Urinary bladder (tissue), 4 donors: ENCODE data around the gene PASK. TPM values are rescaled to one million over a fixed set of nuclear protein-coding genes. Genes with fewer than 3 reads are reported as not detected.

ENCODE experiments used
- DNase-seq: peaks from one replicate; pipeline ENCODE4 v3.0.0-alpha.2; 2015; ENCODE audit errors: extremely low spot score
- H3K27ac ChIP-seq: one replicate; pipeline ENCODE4 v1.5.1; 2013; ENCODE audit warnings: low read depth, mild to moderate bottlenecking, moderate library complexity
- H3K36me3 ChIP-seq: one replicate; pipeline ENCODE4 v1.6.1; 2013; ENCODE audit warnings: mild to moderate bottlenecking, moderate library complexity; ENCODE audit not compliant: insufficient read depth
- H3K4me1 ChIP-seq: one replicate; pipeline ENCODE4 v1.6.1; 2013; ENCODE audit warnings: mild to moderate bottlenecking, moderate library complexity; ENCODE audit not compliant: insufficient read depth
- H3K4me3 ChIP-seq: one replicate; pipeline ENCODE4 v1.5.1; 2013; ENCODE audit warnings: low read depth, low read length
- WGBS: extraction: QIAGEN DNeasy Blood & Tissue Kit; methylation state at CpG from one replicate; pipeline ENCODE4 v1.1.7; 2013; 5-methylcytosine and 5-hydroxymethylcytosine counted together
- polyA plus RNA-seq: library from polyadenylated mRNA; stranded (reverse); fragments of 200-250 nt; gene quantifications from one replicate; pipeline ENCODE4 v1.2.3, GENCODE V29; 2013
- small RNA-seq: library from RNA; depleted of rRNA; stranded (forward); fragments of <200 nt; gene quantifications from one replicate; pipeline ENCODE3, GENCODE V24; 2014
- total RNA-seq: library from RNA; depleted of rRNA; stranded (reverse); fragments of >200 nt; gene quantifications from one replicate; pipeline ENCODE4 v1.2.3, GENCODE V29; 2014
- donor health status: healthy with polysubstance abuse.
- donor health status: healthy.

Gene PASK
- total and polyA plus RNA-seq, 2 donors = 3.6 to 4.8 TPM

DNA sequence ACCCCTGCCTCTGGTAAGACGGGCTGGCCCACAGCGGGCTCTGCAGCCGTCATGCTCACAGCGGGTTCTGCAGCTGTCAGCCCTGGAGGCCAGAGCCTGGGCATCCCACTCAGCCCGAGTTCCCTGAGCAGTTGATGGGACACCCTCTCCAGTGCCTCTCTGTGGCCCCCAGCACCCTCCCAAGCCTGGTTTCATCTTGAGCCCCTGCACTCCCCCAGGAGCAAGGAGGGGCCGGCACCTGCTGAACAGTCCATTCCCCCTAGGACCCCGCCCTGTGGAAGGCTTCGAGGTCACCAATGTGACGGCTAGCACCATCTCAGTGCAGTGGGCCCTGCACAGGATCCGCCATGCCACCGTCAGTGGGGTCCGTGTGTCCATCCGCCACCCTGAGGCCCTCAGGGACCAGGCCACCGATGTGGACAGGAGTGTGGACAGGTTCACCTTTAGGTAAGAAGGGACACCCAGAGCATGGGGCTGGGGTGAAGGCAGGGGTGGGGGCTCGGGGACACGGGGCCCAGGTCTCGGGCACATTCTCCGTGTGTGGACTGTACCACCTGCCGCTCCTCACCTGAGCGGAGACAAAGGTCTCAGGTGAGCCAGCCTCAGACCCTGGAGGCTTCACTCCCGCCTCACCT lies 81.7 kb downstream of the PASK start:
- 92% methylated on average over 21 of the region's 21 CpGs for WGBS
- Histone ChIP-seq H3K4me3 (no peak overlapping the region), H3K4me1 (no peaks in the 10 kb centered on the region), H3K36me3 (no peaks in the 10 kb centered on the region), H3K27ac (no peak overlapping the region)
- DNase-seq = no peak

DNA sequence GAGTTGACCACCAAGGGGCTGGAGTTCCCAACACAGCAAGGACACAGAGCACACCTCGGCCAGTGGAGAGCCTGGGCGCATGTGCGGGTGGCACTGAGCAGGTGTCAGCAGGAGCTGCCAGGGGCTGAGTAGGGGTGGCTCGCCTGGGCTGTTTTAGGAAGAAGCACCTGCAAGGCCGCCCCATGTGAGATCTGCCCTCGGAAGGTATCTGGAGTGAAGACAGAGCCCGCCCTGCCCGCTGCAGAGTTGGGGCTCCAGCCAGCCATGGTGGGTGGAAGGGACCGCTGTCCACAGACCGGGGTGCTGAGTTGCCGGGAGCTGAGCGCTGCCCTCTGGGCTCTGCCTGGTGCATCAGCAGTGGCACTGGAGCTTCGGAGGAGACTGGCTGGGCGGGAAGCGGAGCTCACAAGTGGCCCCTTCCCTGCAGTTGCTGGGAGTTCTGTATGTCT lies 82.4 kb downstream of the PASK start:
- no peak for DNase-seq
- WGBS = 66% methylated on average over 15 of the region's 15 CpGs
- Histone ChIP-seq H3K4me1 (no peaks in the 10 kb centered on the region), H3K36me3 (no peaks in the 10 kb centered on the region), H3K4me3 (no peak overlapping the region), H3K27ac (no peak overlapping the region)

DNA sequence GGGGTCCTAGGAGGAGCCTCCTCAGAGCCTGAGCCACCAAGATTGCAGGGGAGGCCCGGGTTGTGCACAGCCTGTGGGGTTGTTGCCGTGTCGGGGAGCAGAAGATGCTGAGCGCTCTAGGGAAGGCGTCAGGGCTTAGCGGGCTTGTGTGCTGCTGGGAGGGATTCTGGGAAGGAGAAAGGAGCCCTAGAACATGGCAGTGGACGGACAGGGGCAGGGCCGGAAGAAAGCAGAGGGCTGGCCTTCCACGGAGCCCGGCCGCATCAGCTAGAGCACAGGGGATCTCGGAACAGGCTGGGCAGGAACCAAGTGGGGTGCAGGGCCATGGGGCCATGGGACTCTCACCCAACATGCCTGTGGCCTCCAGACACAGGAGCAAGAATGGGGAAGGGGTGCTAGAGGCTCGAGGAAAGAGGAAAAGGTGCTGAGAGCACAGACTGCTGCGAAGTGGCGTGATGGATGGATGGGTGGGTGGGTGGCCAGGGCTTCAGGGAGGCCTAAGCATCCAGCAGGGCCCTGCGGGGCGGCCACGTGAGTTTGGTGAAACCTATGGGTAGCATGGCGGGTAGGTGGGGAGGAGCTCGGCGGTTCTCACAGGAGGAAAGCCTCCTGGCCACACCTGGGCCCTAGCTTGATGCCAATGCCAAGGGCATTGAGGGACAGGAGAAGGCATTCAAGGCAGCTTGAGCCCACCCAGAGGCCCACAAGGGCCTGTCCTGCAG lies 82.9 kb downstream of the PASK start:
- Histone ChIP-seq H3K4me3 (no peak overlapping the region), H3K4me1 (no peaks in the 10 kb centered on the region), H3K36me3 (no peaks in the 10 kb centered on the region), H3K27ac (no peak overlapping the region)
- WGBS = 91% methylated on average over 21 of the region's 21 CpGs
- DNase-seq = no peak

DNA sequence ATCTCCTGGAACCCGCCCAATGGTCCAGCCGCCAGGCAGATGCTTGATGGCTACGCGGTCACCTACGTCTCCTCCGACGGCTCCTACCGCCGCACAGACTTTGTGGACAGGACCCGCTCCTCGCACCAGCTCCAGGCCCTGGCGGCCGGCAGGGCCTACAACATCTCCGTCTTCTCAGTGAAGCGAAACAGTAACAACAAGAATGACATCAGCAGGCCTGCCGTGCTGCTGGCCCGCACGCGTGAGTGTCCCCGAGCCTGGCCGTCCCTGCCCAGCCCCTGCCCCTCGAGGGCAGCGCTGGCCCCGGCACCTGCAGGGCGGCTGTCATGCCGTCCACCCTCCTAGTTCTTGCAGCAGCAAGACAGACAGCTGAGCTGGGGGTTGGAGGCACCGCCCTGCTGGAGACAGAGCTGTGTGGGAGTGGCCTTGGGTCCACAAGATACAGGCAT lies 83.9 kb downstream of the PASK start:
- Histone ChIP-seq H3K4me3 (no peak overlapping the region), H3K4me1 (no peaks in the 10 kb centered on the region), H3K27ac (no peak overlapping the region), H3K36me3 (no peaks in the 10 kb centered on the region)
- no peak for DNase-seq
- WGBS = 85% methylated on average over 27 of the region's 27 CpGs

DNA sequence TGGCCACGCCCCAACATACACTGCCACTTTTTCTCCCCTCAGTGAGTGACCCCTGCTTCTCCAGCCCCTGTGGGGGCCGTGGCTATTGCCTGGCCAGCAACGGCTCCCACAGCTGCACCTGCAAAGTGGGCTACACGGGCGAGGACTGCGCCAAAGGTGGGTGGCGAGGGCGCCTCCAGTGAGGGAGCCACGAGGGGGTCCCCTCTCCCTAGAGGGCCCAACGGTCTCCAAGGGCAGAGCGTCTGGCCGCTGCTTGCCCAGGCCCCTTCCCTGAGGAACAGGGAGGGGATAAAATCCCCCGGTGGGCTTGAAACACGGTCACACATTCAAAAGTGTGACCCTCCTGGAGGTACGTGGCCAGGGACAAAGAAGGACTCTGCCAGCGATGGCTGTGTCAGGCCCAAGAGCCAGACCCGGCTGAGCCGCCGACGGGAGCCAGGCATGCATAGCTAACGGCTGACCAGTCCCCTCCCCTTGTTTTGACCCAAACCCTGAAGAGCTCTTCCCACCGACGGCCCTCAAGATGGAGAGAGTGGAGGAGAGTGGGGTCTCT lies 84.4 kb downstream of the PASK start:
- no peaks in the 10 kb centered on the region for H3K36me3 ChIP-seq
- H3K27ac ChIP-seq = no peak overlapping the region
- DNase-seq = no peak
- no peaks in the 10 kb centered on the region for H3K4me1 ChIP-seq
- WGBS = 84% methylated on average over 23 of the region's 23 CpGs
- H3K4me3 ChIP-seq = no peak overlapping the region

DNA sequence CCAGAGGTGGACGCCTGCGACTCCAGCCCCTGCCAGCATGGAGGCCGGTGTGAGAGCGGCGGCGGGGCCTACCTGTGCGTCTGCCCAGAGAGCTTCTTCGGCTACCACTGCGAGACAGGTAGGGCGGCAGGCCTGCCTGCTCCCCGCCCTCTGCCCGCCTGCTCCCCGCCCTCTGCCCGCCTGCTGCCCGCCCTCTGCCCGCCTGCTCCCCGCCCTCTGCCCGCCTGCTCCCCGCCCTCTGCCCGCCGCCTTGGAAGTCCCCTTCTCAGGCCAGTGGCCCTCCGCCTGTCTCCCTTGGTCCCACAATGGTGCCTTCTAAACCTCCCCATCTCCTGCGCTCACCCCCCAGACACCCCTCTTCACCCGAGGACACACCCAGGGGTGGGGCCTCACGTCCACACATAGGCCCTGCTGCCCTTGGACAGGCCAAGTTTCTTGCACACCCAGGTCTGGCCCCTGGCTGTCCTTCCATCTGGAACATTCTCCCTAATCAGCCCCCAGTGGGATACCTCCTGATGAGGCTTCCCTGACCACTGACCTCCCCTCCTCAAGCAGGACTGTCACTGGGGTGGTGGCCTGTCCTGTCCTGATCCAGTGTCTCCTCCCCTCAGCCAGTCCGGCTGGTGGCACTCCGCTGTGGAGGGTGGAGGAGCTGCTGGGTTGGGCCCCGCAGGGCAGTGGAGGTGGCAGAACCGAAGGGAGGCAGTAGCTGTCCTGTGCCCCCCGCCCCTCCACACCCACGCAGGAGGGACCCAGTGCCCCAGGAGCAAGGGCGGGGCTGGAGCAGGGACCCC lies 85.1 kb downstream of the PASK start:
- Histone ChIP-seq H3K4me3 (no peak overlapping the region), H3K27ac (no peak overlapping the region), H3K36me3 (no peaks in the 10 kb centered on the region), H3K4me1 (no peaks in the 10 kb centered on the region)
- WGBS = 28% methylated on average over 31 of the region's 32 CpGs
- DNase-seq = no peak

DNA sequence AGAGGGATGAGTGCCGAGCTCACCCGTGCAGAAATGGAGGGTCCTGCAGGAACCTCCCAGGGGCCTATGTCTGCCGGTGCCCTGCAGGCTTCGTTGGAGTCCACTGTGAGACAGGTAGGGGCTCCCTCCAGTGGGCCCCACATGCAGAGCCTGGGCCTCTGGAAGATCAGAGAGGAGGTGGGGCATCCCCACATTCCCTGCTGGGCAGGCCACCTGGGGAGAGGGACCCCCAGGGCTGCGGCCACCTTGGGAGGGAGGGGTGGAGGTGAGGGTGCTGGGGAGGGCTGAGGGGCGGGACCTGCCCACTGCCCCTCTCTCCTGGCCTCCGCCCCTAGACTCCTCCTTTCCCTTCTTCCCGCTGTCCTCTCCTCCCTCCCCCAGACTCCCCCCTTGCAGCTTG lies 85.7 kb downstream of the PASK start:
- Histone ChIP-seq H3K36me3 (no peaks in the 10 kb centered on the region), H3K27ac (no peak overlapping the region), H3K4me3 (no peak overlapping the region), H3K4me1 (no peaks in the 10 kb centered on the region)
- 33% methylated on average over 8 of the region's 8 CpGs for WGBS
- DNase-seq = no peak

DNA sequence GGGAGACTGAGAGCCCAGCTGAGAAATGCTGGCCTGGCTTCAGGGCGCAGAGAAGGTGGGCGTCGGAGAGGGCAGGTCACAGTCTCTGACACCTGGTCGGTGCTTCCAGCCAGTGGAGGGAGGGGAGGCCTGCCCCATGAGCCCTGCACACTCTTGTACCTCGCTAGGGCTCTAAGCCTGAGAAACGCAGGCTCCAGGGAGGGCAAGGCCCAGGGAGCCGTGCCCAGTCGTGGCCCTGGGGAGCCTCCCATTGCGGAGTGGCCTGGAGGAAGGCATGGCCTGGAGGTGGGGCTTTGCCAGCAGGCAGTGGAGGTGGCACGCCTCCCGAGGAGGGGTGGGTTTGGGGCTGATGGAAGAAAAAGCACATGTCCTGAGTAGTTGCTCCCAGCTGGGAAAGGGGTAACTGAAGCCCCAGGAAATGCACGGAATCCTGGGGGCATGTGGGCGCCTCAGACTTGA lies 86.2 kb downstream of the PASK start:
- Histone ChIP-seq H3K4me3 (no peak overlapping the region), H3K36me3 (no peaks in the 10 kb centered on the region), H3K27ac (no peak overlapping the region), H3K4me1 (no peaks in the 10 kb centered on the region)
- DNase-seq = no peak
- WGBS = 57% methylated on average over 13 of the region's 13 CpGs

DNA sequence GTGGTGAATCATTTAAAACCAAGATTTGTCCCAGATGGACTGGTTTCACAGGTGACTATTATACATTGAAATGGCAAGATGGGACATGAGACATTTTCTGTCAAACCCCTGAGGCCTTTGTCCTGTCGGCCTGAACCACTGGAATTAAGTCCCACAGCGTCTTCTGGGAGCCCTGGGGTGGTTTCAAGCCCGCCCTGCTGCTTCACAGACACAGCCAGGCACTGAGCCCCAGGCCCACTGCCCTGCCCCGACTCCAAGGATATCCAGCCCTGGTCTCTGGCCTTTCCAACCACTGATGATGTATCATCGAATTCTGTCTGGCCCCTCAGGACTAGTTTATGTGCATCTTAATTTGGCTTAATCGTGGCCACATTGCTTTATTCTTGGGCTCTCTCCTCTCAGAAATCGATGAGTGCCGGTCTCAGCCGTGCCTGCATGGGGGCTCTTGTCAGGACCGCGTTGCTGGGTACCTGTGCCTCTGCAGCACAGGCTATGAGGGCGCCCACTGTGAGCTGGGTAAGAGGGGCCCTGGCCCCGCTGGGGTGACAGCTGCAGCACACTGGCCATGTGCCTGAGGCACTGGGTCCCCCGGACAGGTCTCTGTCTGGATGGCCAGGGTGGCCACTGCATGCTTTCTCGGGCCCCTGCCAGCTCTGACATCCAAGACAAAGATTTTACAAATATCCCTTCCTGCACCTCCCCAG lies 86.7 kb downstream of the PASK start:
- Histone ChIP-seq H3K36me3 (no peaks in the 10 kb centered on the region), H3K4me3 (no peak overlapping the region), H3K27ac (no peak overlapping the region), H3K4me1 (no peaks in the 10 kb centered on the region)
- DNase-seq = no peak
- WGBS = 80% methylated on average over 15 of the region's 15 CpGs

DNA sequence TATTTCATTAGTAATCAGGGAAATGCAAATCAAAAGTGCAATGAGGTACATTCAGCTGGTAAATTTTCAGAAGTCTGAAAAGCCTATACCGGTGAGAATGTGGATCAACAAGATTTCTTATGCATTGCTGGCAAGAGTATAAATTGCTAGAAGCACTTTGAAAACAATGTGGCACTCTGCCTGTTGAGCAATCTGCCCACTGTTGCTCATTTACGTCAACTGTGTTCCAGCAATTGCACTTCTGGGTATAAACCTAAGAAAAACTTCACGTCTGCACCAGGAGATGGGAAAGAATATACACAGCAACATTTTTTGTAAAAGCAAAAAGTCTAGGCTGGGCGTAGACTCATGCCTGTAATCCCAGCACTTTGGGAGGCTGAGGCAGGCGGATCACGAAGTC lies 88.0 kb downstream of the PASK start:
- WGBS = 77% methylated on average over 6 of the region's 6 CpGs
- Histone ChIP-seq H3K27ac (no peak overlapping the region), H3K4me3 (no peak overlapping the region), H3K36me3 (no peaks in the 10 kb centered on the region), H3K4me1 (no peaks in the 10 kb centered on the region)
- no peak for DNase-seq

Small RNA genes within 50 kb of the gene (small RNA-seq; reads per million reads assigned to genes)
- not detected for gene AC005237.2

Other genes starting within 250 kb of the PASK start
- gene CROCC2, start 243.1 kb downstream of the PASK start, total RNA-seq = not detected
- 0.08 TPM for gene CROCC2, start 243.1 kb downstream of the PASK start, polyA plus RNA-seq
- 11.5 TPM for gene SNED1, start 150.9 kb downstream of the PASK start, total RNA-seq
- 17.1 TPM for gene SNED1, start 150.9 kb downstream of the PASK start, polyA plus RNA-seq
- gene MTERF4, start 47.2 kb downstream of the PASK start, total RNA-seq = 41.3 TPM
- 35.7 TPM for gene MTERF4, start 47.2 kb downstream of the PASK start, polyA plus RNA-seq
- gene PPP1R7, start 995 bp upstream of the PASK start, total RNA-seq = 20.7 TPM
- gene PPP1R7, start 995 bp upstream of the PASK start, polyA plus RNA-seq = 83.2 TPM
- gene ANO7, start 39.2 kb upstream of the PASK start, total RNA-seq = 0.58 TPM
- 1.2 TPM for gene ANO7, start 39.2 kb upstream of the PASK start, polyA plus RNA-seq
- 588 TPM for gene HDLBP, start 166.2 kb upstream of the PASK start, total RNA-seq
- gene HDLBP, start 166.2 kb upstream of the PASK start, polyA plus RNA-seq = 199 TPM
- gene SEPTIN2, start 166.5 kb upstream of the PASK start, total RNA-seq = 677 TPM
- gene SEPTIN2, start 166.5 kb upstream of the PASK start, polyA plus RNA-seq = 236 TPM
- gene FARP2, start 206.8 kb upstream of the PASK start, total RNA-seq = 51.7 TPM
- gene FARP2, start 206.8 kb upstream of the PASK start, polyA plus RNA-seq = 16.2 TPM